WTC11 (cell line): ENCODE data around the gene IRF7.

Experiments
- ELF4 ChIP-seq: sonication (generic); formaldehyde crosslinking; IDR thresholded peaks from 2 replicates; pipeline ENCODE4 v1.8.1; 2022; ENCODE audit warnings: low read depth, mild to moderate bottlenecking, moderate library complexity, missing genetic modification reagents
- FOXP1 ChIP-seq: sonication (generic); formaldehyde crosslinking; IDR thresholded peaks from 2 replicates; pipeline ENCODE4 v1.8.0; 2022; ENCODE audit warnings: missing genetic modification reagents, mild to moderate bottlenecking, moderate library complexity, borderline replicate concordance
- NR3C1 ChIP-seq: sonication (generic); formaldehyde crosslinking; conservative IDR thresholded peaks from 2 replicates; pipeline ENCODE4 v1.8.1; 2023; ENCODE audit warnings: low read depth, mild to moderate bottlenecking, missing genetic modification reagents
- SP1 ChIP-seq: sonication (generic); formaldehyde crosslinking; conservative IDR thresholded peaks from 2 replicates; pipeline ENCODE4 v1.8.1; 2022; ENCODE audit warnings: missing genetic modification reagents
- TEAD1 ChIP-seq: sonication (generic); formaldehyde crosslinking; IDR thresholded peaks from 2 replicates; pipeline ENCODE4 v1.8.0; 2022; ENCODE audit warnings: mild to moderate bottlenecking, missing genetic modification reagents
- TP53 ChIP-seq: sonication (generic); formaldehyde crosslinking; IDR thresholded peaks from 2 replicates; pipeline ENCODE4 v1.8.1; 2023; ENCODE audit warnings: mild to moderate bottlenecking, missing genetic modification reagents
- ZNF232 ChIP-seq: sonication (generic); formaldehyde crosslinking; IDR thresholded peaks from 2 replicates; pipeline ENCODE4 v1.8.0; 2022; ENCODE audit warnings: mild to moderate bottlenecking, missing genetic modification reagents
- ZNF416 ChIP-seq: fragments of 250-450 bp; sonication (Bioruptor Pico); IDR thresholded peaks from 2 replicates; pipeline ENCODE4 v1.9.0; 2021; ENCODE audit warnings: mild to moderate bottlenecking, inconsistent platforms
- TF ChIP-seq, protein P1 (sequence below): fragments of 200-600 bp; IDR thresholded peaks from 2 replicates; pipeline ENCODE4 v1.8.0; 2022; ENCODE audit warnings: antibody characterized with exemption
- TF ChIP-seq, protein P2 (sequence below): sonication (generic); formaldehyde crosslinking; conservative IDR thresholded peaks from 2 replicates; pipeline ENCODE4 v1.8.1; 2022; ENCODE audit warnings: mild to moderate bottlenecking, missing genetic modification reagents
- TF ChIP-seq, protein P3 (sequence below): sonication (generic); formaldehyde crosslinking; IDR thresholded peaks from 2 replicates; pipeline ENCODE4 v1.8.0; 2022; ENCODE audit warnings: mild to moderate bottlenecking, missing genetic modification reagents
- TF ChIP-seq, protein P4 (sequence below): sonication (generic); formaldehyde crosslinking; IDR thresholded peaks from 2 replicates; pipeline ENCODE4 v1.8.0; 2022; ENCODE audit warnings: missing genetic modification reagents

DNA sequence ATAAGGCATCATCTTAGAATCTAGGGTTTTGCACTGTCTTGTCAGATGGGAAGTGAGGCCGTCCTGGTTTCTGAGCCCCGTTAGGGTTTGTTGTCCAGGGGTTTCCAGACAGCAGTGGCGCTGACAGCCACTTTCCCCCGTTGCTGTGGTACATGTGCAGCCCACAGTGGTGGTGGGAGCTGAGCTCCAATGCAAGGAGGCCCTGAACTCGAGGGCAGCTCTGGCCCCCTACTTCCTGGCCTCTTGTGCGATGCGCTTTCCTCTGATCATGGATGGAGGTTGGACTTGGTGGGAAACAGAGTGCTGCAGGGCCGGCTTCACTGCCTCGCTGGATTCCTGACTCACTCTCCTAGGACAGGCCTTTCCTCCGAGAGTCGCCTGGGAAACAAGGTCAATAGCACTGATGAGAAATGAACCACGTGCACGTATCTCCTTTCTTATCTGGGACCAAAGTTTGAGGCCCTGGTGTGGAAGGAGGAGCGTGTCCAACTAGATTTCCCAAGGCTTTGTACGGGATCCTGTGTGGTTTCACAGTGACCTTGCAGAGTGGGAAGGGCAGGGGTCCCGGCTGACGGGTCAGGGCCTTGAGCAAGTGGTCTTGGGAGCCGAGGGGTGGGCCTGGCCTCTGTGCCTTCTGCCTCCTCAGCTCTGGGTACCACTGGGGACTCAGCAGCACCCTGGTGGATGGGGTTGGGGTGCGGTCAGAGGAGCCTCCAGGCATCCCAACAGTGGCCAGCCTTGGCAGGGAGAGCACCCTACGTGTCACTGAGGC lies 35.7 kb downstream of the IRF7 start:
- TF ChIP-seq, protein P1, sequence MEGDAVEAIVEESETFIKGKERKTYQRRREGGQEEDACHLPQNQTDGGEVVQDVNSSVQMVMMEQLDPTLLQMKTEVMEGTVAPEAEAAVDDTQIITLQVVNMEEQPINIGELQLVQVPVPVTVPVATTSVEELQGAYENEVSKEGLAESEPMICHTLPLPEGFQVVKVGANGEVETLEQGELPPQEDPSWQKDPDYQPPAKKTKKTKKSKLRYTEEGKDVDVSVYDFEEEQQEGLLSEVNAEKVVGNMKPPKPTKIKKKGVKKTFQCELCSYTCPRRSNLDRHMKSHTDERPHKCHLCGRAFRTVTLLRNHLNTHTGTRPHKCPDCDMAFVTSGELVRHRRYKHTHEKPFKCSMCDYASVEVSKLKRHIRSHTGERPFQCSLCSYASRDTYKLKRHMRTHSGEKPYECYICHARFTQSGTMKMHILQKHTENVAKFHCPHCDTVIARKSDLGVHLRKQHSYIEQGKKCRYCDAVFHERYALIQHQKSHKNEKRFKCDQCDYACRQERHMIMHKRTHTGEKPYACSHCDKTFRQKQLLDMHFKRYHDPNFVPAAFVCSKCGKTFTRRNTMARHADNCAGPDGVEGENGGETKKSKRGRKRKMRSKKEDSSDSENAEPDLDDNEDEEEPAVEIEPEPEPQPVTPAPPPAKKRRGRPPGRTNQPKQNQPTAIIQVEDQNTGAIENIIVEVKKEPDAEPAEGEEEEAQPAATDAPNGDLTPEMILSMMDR, result no peak
- TF ChIP-seq TEAD1, result no peak
- TF ChIP-seq TP53 (CRISPR knock-in tag), result no peak
- no peak for TF ChIP-seq SP1 (CRISPR knock-in tag)
- TF ChIP-seq, protein P2, sequence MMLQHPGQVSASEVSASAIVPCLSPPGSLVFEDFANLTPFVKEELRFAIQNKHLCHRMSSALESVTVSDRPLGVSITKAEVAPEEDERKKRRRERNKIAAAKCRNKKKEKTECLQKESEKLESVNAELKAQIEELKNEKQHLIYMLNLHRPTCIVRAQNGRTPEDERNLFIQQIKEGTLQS (CRISPR knock-in tag), result no peak
- no peak for TF ChIP-seq ELF4 (CRISPR knock-in tag)
- TF ChIP-seq FOXP1 (CRISPR knock-in tag), result no peak
- TF ChIP-seq ZNF416, result no peak
- TF ChIP-seq ZNF232, result no peak
- TF ChIP-seq, protein P3, sequence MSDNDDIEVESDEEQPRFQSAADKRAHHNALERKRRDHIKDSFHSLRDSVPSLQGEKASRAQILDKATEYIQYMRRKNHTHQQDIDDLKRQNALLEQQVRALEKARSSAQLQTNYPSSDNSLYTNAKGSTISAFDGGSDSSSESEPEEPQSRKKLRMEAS (CRISPR knock-in tag), result no peak
- TF ChIP-seq NR3C1 (CRISPR knock-in tag), result no peak
- TF ChIP-seq, protein P4, sequence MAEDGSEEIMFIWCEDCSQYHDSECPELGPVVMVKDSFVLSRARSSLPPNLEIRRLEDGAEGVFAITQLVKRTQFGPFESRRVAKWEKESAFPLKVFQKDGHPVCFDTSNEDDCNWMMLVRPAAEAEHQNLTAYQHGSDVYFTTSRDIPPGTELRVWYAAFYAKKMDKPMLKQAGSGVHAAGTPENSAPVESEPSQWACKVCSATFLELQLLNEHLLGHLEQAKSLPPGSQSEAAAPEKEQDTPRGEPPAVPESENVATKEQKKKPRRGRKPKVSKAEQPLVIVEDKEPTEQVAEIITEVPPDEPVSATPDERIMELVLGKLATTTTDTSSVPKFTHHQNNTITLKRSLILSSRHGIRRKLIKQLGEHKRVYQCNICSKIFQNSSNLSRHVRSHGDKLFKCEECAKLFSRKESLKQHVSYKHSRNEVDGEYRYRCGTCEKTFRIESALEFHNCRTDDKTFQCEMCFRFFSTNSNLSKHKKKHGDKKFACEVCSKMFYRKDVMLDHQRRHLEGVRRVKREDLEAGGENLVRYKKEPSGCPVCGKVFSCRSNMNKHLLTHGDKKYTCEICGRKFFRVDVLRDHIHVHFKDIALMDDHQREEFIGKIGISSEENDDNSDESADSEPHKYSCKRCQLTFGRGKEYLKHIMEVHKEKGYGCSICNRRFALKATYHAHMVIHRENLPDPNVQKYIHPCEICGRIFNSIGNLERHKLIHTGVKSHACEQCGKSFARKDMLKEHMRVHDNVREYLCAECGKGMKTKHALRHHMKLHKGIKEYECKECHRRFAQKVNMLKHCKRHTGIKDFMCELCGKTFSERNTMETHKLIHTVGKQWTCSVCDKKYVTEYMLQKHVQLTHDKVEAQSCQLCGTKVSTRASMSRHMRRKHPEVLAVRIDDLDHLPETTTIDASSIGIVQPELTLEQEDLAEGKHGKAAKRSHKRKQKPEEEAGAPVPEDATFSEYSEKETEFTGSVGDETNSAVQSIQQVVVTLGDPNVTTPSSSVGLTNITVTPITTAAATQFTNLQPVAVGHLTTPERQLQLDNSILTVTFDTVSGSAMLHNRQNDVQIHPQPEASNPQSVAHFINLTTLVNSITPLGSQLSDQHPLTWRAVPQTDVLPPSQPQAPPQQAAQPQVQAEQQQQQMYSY (CRISPR knock-in tag), result no peak
